Measurements from ENCODE around the gene POLR3G. TPM values are rescaled to one million over a fixed set of nuclear protein-coding genes. Genes with fewer than 3 reads are reported as not detected.
A peak's percentile ranks its signal among the peaks of the same experiment; 100 is the strongest.

POLR3G gene
- total RNA-seq, 1 experiment from 2014 or later: 73.6 TPM

DNA sequence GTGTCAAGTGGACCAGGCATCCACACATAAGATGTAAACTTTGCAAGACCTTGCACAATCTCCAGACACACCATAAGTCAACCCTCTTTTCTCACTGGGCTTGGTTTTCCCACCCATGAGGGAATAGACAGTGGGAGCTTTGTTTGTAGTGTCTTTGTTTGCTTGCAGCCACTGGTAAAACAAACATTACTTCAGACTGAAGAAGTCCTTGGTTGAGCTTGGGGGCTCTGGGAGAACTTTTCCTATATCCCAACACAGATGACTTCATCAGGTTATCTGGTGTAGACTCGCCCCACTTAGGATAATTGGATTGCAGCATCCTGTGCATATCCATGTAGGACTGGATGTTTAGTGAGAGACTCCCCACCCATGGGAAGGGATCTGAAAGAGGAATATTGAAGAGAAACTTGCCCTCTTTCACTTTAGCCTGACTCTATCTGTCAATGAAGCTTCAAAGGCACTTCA is 72.4 kb downstream of the POLR3G start:
- peaks cover 49 to 50% of the 10 kb centered on the region in 2 experiments for H3K4me1 Mint-ChIP-seq
- Histone ChIP-seq H4K20me1 (ENCODE audit: control insufficient read depth, insufficient read depth, insufficient read length) (no peaks in the 10 kb centered on the region), H2BK120ac (ENCODE audit: low read depth, low read length, poor library complexity, severe bottlenecking) (no peak overlapping the region), H3K56ac (ENCODE audit: insufficient read length, low read depth, low read length) (no peak overlapping the region), H4K5ac (ENCODE audit: insufficient read length, low read depth, low read length) (no peak overlapping the region), H4K91ac (ENCODE audit: insufficient read length, low read depth, low read length) (no peak overlapping the region), H3K23me2 (ENCODE audit: insufficient read length, low read depth, low read length, poor library complexity, severe bottlenecking) (no peaks in the 10 kb centered on the region), H3K9ac (ENCODE audit: extremely low read depth, insufficient read length, low read length) (no peak overlapping the region), H3K4me1 (ENCODE audit: insufficient read depth, low read length) (peaks cover 4% of the 10 kb centered on the region), H2BK20ac (ENCODE audit: low read depth, low read length, poor library complexity, severe bottlenecking) (no peak overlapping the region), H3K27me3 (ENCODE audit: insufficient read depth, low read length) (no peaks in the 10 kb centered on the region), H3K79me1 (ENCODE audit: insufficient read depth, low read depth, low read length, poor library complexity, severe bottlenecking) (no peaks in the 10 kb centered on the region), H3K4ac (ENCODE audit: low read depth, low read length) (no peak overlapping the region), H3K23ac (ENCODE audit: insufficient read length, low read depth, low read length) (no peak overlapping the region), H2BK15ac (ENCODE audit: low read depth, low read length) (no peak overlapping the region), H2BK12ac (ENCODE audit: insufficient read length, low read depth, low read length) (no peak overlapping the region), H3K18ac (ENCODE audit: insufficient read length, low read depth, low read length) (no peak overlapping the region), H3K9me3 (ENCODE audit: control insufficient read depth, low read depth, low read length) (no peaks in the 10 kb centered on the region), H2AK5ac (ENCODE audit: insufficient read length, low read length) (no peak overlapping the region), H3K27ac (ENCODE audit: insufficient read length, low read depth, low read length) (no peak overlapping the region), H3K79me2 (ENCODE audit: insufficient read depth, low read length) (no peaks in the 10 kb centered on the region), H3K14ac (ENCODE audit: insufficient read depth, low read length) (no peak overlapping the region), H3K4me2 (ENCODE audit: insufficient read depth, insufficient read length, low read length) (no peak overlapping the region), H2AFZ (ENCODE audit: low read length) (no peak overlapping the region), H3T11ph (ENCODE audit: low read length) (no peak overlapping the region), H4K8ac (replicated peaks; ENCODE audit: insufficient read length, low read depth, low read length) (no peak overlapping the region), H2BK5ac (ENCODE audit: insufficient read length, low read length) (no peak overlapping the region)
- WGBS (ENCODE audit: extremely low coverage, insufficient read length, low lambda C conversion rate): no CpG with 5 or more reads among the region's 1 CpG
- H3K36me3 Mint-ChIP-seq (ENCODE audit: insufficient read depth in 1 of 3, low read depth in 3 of 3): peaks cover 0 to 4% (median 0%) of the 10 kb centered on the region in 3 experiments; a peak in 2 of 7 replicates
- H3K27me3 Mint-ChIP-seq (ENCODE audit: low read depth): 0 out of 2 replicates have a peak, but pooled peaks cover 1% of the 10 kb centered on the region
- no peaks in the 10 kb centered on the region; a peak in 2 of 5 replicates for H3K9me3 Mint-ChIP-seq
- TF ChIP-seq, protein P1, sequence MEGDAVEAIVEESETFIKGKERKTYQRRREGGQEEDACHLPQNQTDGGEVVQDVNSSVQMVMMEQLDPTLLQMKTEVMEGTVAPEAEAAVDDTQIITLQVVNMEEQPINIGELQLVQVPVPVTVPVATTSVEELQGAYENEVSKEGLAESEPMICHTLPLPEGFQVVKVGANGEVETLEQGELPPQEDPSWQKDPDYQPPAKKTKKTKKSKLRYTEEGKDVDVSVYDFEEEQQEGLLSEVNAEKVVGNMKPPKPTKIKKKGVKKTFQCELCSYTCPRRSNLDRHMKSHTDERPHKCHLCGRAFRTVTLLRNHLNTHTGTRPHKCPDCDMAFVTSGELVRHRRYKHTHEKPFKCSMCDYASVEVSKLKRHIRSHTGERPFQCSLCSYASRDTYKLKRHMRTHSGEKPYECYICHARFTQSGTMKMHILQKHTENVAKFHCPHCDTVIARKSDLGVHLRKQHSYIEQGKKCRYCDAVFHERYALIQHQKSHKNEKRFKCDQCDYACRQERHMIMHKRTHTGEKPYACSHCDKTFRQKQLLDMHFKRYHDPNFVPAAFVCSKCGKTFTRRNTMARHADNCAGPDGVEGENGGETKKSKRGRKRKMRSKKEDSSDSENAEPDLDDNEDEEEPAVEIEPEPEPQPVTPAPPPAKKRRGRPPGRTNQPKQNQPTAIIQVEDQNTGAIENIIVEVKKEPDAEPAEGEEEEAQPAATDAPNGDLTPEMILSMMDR (conservative IDR thresholded peaks at IDR 0.05): no peak
- peak overlapping the region in 1 of 3 experiments; percentile 89; a peak in 1 of 7 replicates for H3K27ac Mint-ChIP-seq
- no peak for DNase-seq
- no peak overlapping the region for H3K4me3 Mint-ChIP-seq
